Peyer's patch (tissue), 4 donors: ENCODE measurements around the gene PRRC2B. TPM values are rescaled to one million over a fixed set of nuclear protein-coding genes. Genes with fewer than 3 reads are reported as not detected.

Experiments
- DNase-seq, 3 donors: peaks; one replicate each; pipeline ENCODE4 v3.0.0-alpha.2; 2017 to 2019
- H3K27ac ChIP-seq, 4 donors: fragments of 200-600 bp; sonication (generic); one replicate each; pipeline ENCODE4 v1.5.1; 2016 to 2019
- H3K27me3 ChIP-seq, 2 donors: fragments of 200-600 bp; sonication (generic); one replicate each; pipeline ENCODE4 v1.5.1; 2019
- H3K36me3 ChIP-seq, 3 donors: fragments of 200-600 bp; sonication (generic); one replicate each; pipeline ENCODE4 v1.5.1; 2016 to 2019
- H3K4me1 ChIP-seq, 4 donors: fragments of 200-600 bp; sonication (generic); one replicate each; pipeline ENCODE4 v1.5.1; 2016 to 2019
- H3K4me3 ChIP-seq, 4 donors: fragments of 200-600 bp; sonication (generic); 1 replicate in 3 of 4; 2 replicates in 1 of 4; pipeline ENCODE4 v1.5.1; 2016 to 2019; ENCODE audit warnings: mild to moderate bottlenecking in 1 of 4
- H3K9me3 ChIP-seq, 4 donors: fragments of 200-600 bp; sonication (generic); one replicate each; pipeline ENCODE4 v1.5.1; 2016 to 2019; ENCODE audit warnings: mild to moderate bottlenecking in 1 of 4
- POLR2A ChIP-seq, 2 donors: fragments of 450-650 bp; IDR thresholded peaks; one replicate each; pipeline ENCODE4 v1.5.1; 2017; ENCODE audit warnings: antibody characterized with exemption in 2 of 2, mild to moderate bottlenecking in 2 of 2, moderate library complexity in 2 of 2
- total RNA-seq, 4 donors: library from RNA; depleted of rRNA; stranded (reverse); fragments of >200 nt; gene quantifications; one replicate each; pipeline ENCODE4 v1.1.0, GENCODE V29; 2016
- TF ChIP-seq, protein P1 (sequence below), 6 experiments: fragments of 450-650 bp in 4 of 6; fragments of 200-600 bp in 2 of 6; sonication (generic) in 1 of 6; IDR thresholded peaks; one replicate each; pipeline ENCODE4 v1.5.1; 2017 to 2019; ENCODE audit warnings: antibody characterized with exemption in 6 of 6, mild to moderate bottlenecking in 3 of 6, moderate library complexity in 1 of 6

PRRC2B gene
- total RNA-seq, 4 donors from 2014 or later = 109 to 174 (median 149) TPM

DNA sequence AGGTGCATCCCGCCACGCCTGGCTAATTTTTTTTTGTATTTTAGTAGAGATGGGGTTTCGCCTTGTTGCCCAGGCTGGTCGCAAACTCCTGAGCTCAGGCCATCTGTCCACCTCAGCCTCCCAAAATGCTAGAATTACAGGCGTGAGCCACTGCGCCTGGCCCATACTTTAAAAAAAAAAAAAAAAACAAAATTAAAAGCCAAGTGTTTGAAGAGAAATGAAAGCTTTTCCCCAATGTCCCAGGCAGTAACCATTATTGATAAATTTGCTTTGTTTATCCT is 9.5 kb downstream of the PRRC2B start:
- Histone ChIP-seq H3K36me3 (no peaks in the 10 kb centered on the region), H3K27me3 (no peaks in the 10 kb centered on the region), H3K4me3 (no peak overlapping the region), H3K9me3 (no peaks in the 10 kb centered on the region), H3K4me1 (peaks cover 10 to 92% (median 47%) of the 10 kb centered on the region in 4 donors), H3K27ac (peak overlapping the region in 2 of 4 donors; percentile 38 to 75)
- DNase-seq = no peak
- no peak for TF ChIP-seq POLR2A (IDR thresholded peaks at IDR 0.05)
- TF ChIP-seq, protein P1, sequence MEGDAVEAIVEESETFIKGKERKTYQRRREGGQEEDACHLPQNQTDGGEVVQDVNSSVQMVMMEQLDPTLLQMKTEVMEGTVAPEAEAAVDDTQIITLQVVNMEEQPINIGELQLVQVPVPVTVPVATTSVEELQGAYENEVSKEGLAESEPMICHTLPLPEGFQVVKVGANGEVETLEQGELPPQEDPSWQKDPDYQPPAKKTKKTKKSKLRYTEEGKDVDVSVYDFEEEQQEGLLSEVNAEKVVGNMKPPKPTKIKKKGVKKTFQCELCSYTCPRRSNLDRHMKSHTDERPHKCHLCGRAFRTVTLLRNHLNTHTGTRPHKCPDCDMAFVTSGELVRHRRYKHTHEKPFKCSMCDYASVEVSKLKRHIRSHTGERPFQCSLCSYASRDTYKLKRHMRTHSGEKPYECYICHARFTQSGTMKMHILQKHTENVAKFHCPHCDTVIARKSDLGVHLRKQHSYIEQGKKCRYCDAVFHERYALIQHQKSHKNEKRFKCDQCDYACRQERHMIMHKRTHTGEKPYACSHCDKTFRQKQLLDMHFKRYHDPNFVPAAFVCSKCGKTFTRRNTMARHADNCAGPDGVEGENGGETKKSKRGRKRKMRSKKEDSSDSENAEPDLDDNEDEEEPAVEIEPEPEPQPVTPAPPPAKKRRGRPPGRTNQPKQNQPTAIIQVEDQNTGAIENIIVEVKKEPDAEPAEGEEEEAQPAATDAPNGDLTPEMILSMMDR (IDR thresholded peaks at IDR 0.05) = no peak

DNA sequence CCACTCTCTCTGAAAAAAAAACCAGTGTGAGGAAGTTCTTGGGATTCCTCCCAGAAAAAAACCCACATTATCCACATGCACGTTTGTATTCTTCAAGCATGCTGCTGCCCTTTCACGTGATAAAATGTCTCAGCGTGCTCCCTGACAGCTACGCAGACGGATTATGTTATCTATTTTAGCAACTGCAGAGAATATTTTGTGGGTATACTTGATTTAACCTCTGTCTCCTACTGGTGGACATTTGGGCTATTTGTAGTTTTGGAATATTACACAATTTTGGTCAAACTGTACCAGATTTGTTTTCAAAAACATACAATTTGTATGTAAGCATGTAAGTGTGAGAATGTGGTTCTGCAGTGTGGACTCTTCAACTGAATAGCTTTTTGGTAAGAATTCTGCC is 10.7 kb downstream of the PRRC2B start:
- H3K27me3 ChIP-seq = no peaks in the 10 kb centered on the region
- H3K9me3 ChIP-seq = no peaks in the 10 kb centered on the region
- DNase-seq = no peak
- no peaks in the 10 kb centered on the region for H3K36me3 ChIP-seq
- no peak overlapping the region for H3K4me3 ChIP-seq
- TF ChIP-seq, protein P1 (IDR thresholded peaks at IDR 0.05) = no peak
- no peak for TF ChIP-seq POLR2A (IDR thresholded peaks at IDR 0.05)
- peaks cover 10 to 94% (median 44%) of the 10 kb centered on the region in 4 donors for H3K4me1 ChIP-seq
- H3K27ac ChIP-seq = peak overlapping the region in 2 of 4 donors; percentile 21 to 75

DNA sequence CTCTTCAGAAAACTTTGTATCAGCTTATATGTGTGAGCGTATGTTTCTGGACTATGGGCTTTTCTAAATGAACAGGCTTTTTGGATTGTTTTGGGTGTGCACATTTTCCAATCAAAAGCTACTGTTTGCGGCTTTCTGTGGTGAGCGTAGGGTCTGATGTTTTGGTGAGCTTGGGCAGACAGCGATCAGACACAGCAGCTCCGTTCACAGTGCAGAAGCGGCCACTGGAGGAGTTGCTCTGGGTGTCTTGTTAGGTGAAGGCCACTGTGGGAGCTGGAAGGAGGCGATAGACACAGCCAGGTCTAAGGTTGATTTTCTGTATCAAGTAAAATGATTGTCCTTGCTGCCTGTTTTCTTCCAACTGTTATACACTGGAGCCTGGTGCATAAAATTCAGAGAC is 11.1 kb downstream of the PRRC2B start:
- Histone ChIP-seq H3K27ac (peak overlapping the region in 1 of 4 donors; percentile 75), H3K27me3 (no peaks in the 10 kb centered on the region), H3K4me3 (no peak overlapping the region), H3K36me3 (no peaks in the 10 kb centered on the region), H3K4me1 (peaks cover 10 to 94% (median 46%) of the 10 kb centered on the region in 4 donors), H3K9me3 (no peaks in the 10 kb centered on the region)
- DNase-seq = no peak
- TF ChIP-seq, protein P1 (IDR thresholded peaks at IDR 0.05) = no peak
- TF ChIP-seq POLR2A (IDR thresholded peaks at IDR 0.05) = no peak

DNA sequence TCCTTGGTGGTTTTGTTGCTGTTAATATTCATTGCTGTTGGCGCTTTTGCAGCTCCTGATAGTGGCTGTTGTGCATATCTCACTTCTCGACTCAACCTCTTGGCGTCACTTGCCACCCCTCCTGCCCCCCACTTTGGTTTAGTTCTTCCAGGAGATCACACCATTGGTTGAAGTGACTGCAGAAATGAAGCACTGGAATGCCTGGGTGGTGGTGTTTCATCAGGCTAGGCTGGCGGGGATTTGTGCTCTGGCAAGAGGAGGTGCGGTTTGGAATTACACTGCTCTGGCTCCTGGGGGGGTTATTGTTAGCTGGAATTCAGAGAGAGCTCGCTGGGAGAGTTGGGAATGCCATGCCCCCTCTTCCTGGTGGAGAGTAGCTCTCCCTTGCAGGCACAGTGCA is 11.5 kb downstream of the PRRC2B start:
- no peaks in the 10 kb centered on the region for H3K36me3 ChIP-seq
- peak overlapping the region in 3 of 4 donors; percentile 34 to 75 (median 63) for H3K27ac ChIP-seq
- H3K9me3 ChIP-seq = no peaks in the 10 kb centered on the region
- no peak for TF ChIP-seq POLR2A (IDR thresholded peaks at IDR 0.05)
- TF ChIP-seq, protein P1 (IDR thresholded peaks at IDR 0.05) = no peak
- DNase-seq = no peak
- no peaks in the 10 kb centered on the region for H3K27me3 ChIP-seq
- peaks cover 10 to 94% (median 49%) of the 10 kb centered on the region in 4 donors for H3K4me1 ChIP-seq
- H3K4me3 ChIP-seq = peak overlapping the region in 1 of 4 donors; percentile 29

DNA sequence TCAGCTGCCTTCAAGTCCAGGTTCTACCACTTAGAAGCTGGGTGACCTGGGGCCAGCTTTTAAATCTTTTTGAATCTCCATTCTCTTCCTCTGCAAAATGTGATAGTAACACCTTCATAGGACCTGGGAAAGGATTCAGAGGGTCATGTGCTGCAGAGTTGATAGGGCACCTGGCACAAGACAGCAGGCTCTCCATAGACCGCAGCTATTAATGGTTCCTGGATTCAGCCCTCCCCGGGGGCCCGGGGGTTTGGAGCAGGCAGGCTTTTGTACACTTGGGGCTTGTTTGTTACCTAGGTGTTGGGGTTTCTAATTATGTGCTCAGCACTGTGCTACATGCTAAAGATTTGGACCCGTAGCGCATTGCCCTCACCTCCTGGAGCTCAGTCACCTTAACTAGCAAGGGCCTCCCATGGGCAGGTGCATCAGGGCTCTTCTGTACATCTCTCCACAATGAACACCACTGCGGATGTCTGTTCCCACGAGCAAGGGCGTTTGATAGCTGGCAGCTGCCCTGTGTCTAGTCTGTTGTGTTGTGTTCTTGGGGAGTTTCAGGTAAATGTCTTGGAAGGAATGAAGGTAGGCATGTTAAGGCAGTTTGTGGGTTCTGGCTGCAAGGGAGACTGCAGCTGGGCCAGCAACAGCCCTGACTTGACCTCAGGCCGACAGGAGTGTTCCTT is 12.1 kb downstream of the PRRC2B start:
- no peaks in the 10 kb centered on the region for H3K27me3 ChIP-seq
- H3K9me3 ChIP-seq = no peaks in the 10 kb centered on the region
- peak overlapping the region in 2 of 4 donors; percentile 12 to 29 for H3K4me3 ChIP-seq
- H3K36me3 ChIP-seq = no peaks in the 10 kb centered on the region
- H3K27ac ChIP-seq = peak overlapping the region in 3 of 4 donors; percentile 34 to 63 (median 53)
- TF ChIP-seq, protein P1 (IDR thresholded peaks at IDR 0.05) = no peak
- no peak for TF ChIP-seq POLR2A (IDR thresholded peaks at IDR 0.05)
- peaks cover 10 to 97% (median 50%) of the 10 kb centered on the region in 4 donors for H3K4me1 ChIP-seq
- no peak for DNase-seq
